ENCODE measurements around the gene NOL11.

NOL11 gene

DNA sequence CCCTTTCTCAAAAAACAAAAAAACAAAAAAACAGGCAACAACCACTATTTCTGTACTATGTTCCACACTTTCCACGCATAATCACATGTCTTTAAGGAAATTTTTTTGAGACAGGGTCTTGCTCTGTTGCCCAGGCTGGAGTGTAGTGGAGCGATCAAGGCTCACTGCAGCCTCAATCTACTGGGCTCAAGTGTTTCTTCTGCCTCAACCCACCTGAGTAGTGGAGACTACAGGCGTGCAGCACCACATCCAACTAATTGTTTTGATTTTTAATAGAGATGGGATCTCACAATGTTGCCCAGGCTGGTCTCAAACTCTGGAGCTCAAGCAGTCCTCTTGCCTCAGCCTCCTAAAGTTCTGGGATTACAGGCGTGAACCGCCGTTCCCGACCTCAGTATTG lies 54.9 kb downstream of the NOL11 start:
- no peaks in the 10 kb centered on the region for H3K4me1 ChIP-seq (ENCODE audit: control insufficient read depth, insufficient read depth, low read length, poor library complexity, severe bottlenecking)
- no peaks in the 10 kb centered on the region for H3K9me3 ChIP-seq (ENCODE audit: control insufficient read depth, low read length)
- DNase-seq = no peak
- H3K36me3 ChIP-seq (ENCODE audit: control insufficient read depth, insufficient read depth, low read length) = no peaks in the 10 kb centered on the region
- no peak overlapping the region for H3K27ac ChIP-seq (ENCODE audit: insufficient read depth, low read length, poor library complexity, severe bottlenecking)
- H3K4me3 ChIP-seq (ENCODE audit: insufficient read depth, low read depth, low read length, poor library complexity, severe bottlenecking) = no peak overlapping the region
- H3K27me3 ChIP-seq (replicated peaks; ENCODE audit: control insufficient read depth, insufficient read depth, low read length, poor library complexity, severe bottlenecking) = no peaks in the 10 kb centered on the region

- Histone ChIP-seq H3K27me3 (replicated peaks; ENCODE audit: control insufficient read depth, insufficient read depth, low read length, poor library complexity, severe bottlenecking) (no peaks in the 10 kb centered on the region), H3K4me3 (ENCODE audit: insufficient read depth, low read depth, low read length, poor library complexity, severe bottlenecking) (no peak overlapping the region), H3K4me1 (ENCODE audit: control insufficient read depth, insufficient read depth, low read length, poor library complexity, severe bottlenecking) (no peaks in the 10 kb centered on the region), H3K36me3 (ENCODE audit: control insufficient read depth, insufficient read depth, low read length) (no peaks in the 10 kb centered on the region), H3K27ac (ENCODE audit: insufficient read depth, low read length, poor library complexity, severe bottlenecking) (no peak overlapping the region), H3K9me3 (ENCODE audit: control insufficient read depth, low read length) (no peaks in the 10 kb centered on the region)
- no peak for DNase-seq
Observed at GRCh38 chr17:67773246-67773645, 55.5 kb downstream of the NOL11 start.

DNA sequence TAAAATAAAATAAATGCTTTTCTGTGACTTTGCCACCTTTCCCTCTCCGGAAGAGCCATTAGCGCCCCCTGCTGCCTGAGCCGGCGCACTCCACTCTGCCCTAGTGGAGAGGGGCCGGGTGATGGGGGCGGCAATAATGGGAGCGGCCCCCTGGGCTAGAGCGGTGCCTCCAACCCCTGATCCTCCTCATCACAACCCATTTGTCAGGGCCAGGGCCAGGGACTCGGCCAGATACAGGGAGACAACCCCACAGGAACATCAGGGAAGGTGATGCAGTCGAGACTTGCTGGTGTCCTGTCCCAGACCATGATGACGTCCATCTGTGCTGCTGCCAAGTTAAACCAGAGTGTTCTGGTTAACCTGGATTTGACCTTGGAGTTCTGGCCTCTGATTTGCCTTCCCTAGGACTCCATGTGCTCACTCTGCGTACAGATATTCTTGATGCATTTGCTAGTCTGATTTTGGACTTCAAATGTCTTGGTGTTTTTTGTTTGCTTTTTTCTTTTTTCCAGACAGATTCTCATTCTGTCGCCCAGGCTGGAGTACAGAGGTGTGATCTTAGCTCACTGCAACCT lies 61.4 kb downstream of the NOL11 start:
- Histone ChIP-seq H3K27ac (ENCODE audit: insufficient read depth, low read length, poor library complexity, severe bottlenecking) (no peak overlapping the region), H3K9me3 (ENCODE audit: control insufficient read depth, low read length) (no peaks in the 10 kb centered on the region), H3K36me3 (ENCODE audit: control insufficient read depth, insufficient read depth, low read length) (no peaks in the 10 kb centered on the region), H3K4me1 (ENCODE audit: control insufficient read depth, insufficient read depth, low read length, poor library complexity, severe bottlenecking) (no peaks in the 10 kb centered on the region), H3K4me3 (ENCODE audit: insufficient read depth, low read depth, low read length, poor library complexity, severe bottlenecking) (no peak overlapping the region), H3K27me3 (replicated peaks; ENCODE audit: control insufficient read depth, insufficient read depth, low read length, poor library complexity, severe bottlenecking) (no peaks in the 10 kb centered on the region)
- DNase-seq = peak in 1 of 3 donors; percentile 11

DNA sequence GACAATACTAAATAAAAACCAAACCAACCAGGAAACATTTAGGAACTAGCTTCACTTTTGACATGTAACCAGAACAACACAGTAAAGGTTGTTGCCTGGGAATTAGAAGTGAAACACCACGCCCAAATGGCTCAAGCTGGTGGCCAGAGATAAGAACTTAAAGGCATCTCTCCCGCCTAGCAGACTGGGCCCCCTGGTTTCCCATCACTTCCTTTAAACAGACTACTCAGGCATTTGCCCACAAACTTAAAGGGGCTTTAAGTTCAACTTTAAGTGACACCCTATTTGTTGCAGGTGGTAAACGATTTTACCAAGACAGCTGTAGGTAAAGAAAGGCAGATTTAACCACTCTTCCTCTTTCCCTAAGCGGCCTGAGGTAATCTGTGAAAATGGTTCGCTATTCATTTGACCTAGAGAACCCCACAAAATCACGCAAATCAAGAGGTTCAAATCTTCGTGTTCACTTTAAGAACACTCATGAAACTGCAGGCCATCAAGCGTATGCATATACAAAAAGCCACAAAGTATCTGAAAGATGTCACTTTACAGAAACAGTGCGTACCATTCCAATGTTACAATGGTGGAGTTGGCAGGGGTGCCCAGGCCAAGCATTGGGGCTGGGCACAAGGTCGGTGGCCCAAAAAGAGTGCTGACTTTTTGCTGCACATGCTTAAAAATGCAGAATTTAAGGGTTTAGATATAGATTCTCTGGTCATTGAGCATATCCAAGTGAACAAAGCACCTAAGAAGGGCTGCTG lies 66.8 kb downstream of the NOL11 start:
- H3K27me3 ChIP-seq (replicated peaks; ENCODE audit: control insufficient read depth, insufficient read depth, low read length, poor library complexity, severe bottlenecking) = no peaks in the 10 kb centered on the region
- DNase-seq = no peak
- no peak overlapping the region for H3K4me3 ChIP-seq (ENCODE audit: insufficient read depth, low read depth, low read length, poor library complexity, severe bottlenecking)
- H3K27ac ChIP-seq (ENCODE audit: insufficient read depth, low read length, poor library complexity, severe bottlenecking) = no peak overlapping the region
- H3K36me3 ChIP-seq (ENCODE audit: control insufficient read depth, insufficient read depth, low read length) = no peaks in the 10 kb centered on the region
- H3K9me3 ChIP-seq (ENCODE audit: control insufficient read depth, low read length) = no peaks in the 10 kb centered on the region
- H3K4me1 ChIP-seq (ENCODE audit: control insufficient read depth, insufficient read depth, low read length, poor library complexity, severe bottlenecking) = no peaks in the 10 kb centered on the region

DNA sequence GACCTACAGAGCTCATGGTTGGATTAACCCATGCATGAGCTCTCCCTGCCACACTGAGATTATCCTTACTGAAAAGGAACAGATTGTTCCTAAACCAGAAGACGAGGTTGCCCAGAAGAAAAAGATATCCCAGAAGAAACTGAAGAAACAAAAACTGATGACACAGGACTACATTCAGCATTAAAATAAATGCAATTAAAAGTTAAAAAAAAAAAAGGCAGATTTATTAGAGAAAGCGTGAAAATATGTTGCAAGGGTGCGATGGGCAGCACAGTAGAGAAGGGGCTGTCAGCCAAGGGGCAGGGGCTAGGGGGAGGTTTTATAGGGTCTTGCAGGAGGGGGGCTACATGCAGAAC lies 67.4 kb downstream of the NOL11 start:
- H3K36me3 ChIP-seq (ENCODE audit: control insufficient read depth, insufficient read depth, low read length) = no peaks in the 10 kb centered on the region
- no peak overlapping the region for H3K4me3 ChIP-seq (ENCODE audit: insufficient read depth, low read depth, low read length, poor library complexity, severe bottlenecking)
- DNase-seq = no peak
- no peak overlapping the region for H3K27ac ChIP-seq (ENCODE audit: insufficient read depth, low read length, poor library complexity, severe bottlenecking)
- H3K9me3 ChIP-seq (ENCODE audit: control insufficient read depth, low read length) = no peaks in the 10 kb centered on the region
- no peaks in the 10 kb centered on the region for H3K4me1 ChIP-seq (ENCODE audit: control insufficient read depth, insufficient read depth, low read length, poor library complexity, severe bottlenecking)
- no peaks in the 10 kb centered on the region for H3K27me3 ChIP-seq (replicated peaks; ENCODE audit: control insufficient read depth, insufficient read depth, low read length, poor library complexity, severe bottlenecking)

DNA sequence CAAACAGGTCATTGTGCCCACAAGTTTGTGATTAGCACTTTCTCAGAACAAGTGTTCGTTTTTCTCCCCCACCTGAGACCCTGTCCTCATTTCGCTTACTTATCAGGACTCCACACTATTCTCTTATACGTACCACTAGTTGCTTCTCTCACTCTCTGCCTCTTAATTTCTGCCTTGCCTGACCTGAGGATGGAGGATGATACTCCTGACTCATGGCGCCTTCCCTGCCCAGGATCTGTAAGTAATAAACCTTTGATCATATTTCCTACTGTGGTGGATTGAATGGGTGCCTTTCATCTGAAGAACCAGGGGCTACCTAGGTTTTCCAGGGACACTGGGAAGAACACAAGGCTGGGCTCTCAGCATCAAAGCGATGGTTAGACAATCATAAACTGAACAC lies 67.8 kb downstream of the NOL11 start:
- Histone ChIP-seq H3K27me3 (replicated peaks; ENCODE audit: control insufficient read depth, insufficient read depth, low read length, poor library complexity, severe bottlenecking) (no peaks in the 10 kb centered on the region), H3K36me3 (ENCODE audit: control insufficient read depth, insufficient read depth, low read length) (no peaks in the 10 kb centered on the region), H3K4me3 (ENCODE audit: insufficient read depth, low read depth, low read length, poor library complexity, severe bottlenecking) (no peak overlapping the region), H3K27ac (ENCODE audit: insufficient read depth, low read length, poor library complexity, severe bottlenecking) (no peak overlapping the region), H3K9me3 (ENCODE audit: control insufficient read depth, low read length) (no peaks in the 10 kb centered on the region), H3K4me1 (ENCODE audit: control insufficient read depth, insufficient read depth, low read length, poor library complexity, severe bottlenecking) (no peaks in the 10 kb centered on the region)
- DNase-seq = no peak
